Activated naive CD8-positive, alpha-beta T cell (primary cell): Measurements from ENCODE around the gene N4BP2.
A peak's percentile ranks its signal among the peaks of the same experiment; 100 is the strongest.

Source experiments
- H3K27ac Mint-ChIP-seq: one replicate; pipeline ENCODE4 v1.8.0; 2021; ENCODE audit warnings: mixed read lengths
- H3K27me3 Mint-ChIP-seq: one replicate; pipeline ENCODE4 v1.8.0; 2021; ENCODE audit warnings: mixed read lengths
- H3K36me3 Mint-ChIP-seq: one replicate; pipeline ENCODE4 v1.8.0; 2021; ENCODE audit warnings: mixed read lengths
- H3K4me1 Mint-ChIP-seq: one replicate; pipeline ENCODE4 v1.8.0; 2021; ENCODE audit warnings: low read depth, mixed read lengths
- H3K4me3 Mint-ChIP-seq: one replicate; pipeline ENCODE4 v1.8.0; 2021; ENCODE audit warnings: mild to moderate bottlenecking, mixed read lengths
- H3K9me3 Mint-ChIP-seq: one replicate; pipeline ENCODE4 v1.8.0; 2021; ENCODE audit warnings: low read depth, mixed read lengths

The N4BP2 gene

GRCh38 chr4:40186665-40187014 is 130.0 kb downstream of the N4BP2 start:
- H3K4me1 Mint-ChIP-seq, result peaks cover 64% of the 10 kb centered on the region
- no peaks in the 10 kb centered on the region for H3K27me3 Mint-ChIP-seq
- H3K36me3 Mint-ChIP-seq, result peaks cover 6% of the 10 kb centered on the region
- no peaks in the 10 kb centered on the region for H3K9me3 Mint-ChIP-seq
- H3K4me3 Mint-ChIP-seq, result no peak overlapping the region
- no peak overlapping the region for H3K27ac Mint-ChIP-seq

DNA sequence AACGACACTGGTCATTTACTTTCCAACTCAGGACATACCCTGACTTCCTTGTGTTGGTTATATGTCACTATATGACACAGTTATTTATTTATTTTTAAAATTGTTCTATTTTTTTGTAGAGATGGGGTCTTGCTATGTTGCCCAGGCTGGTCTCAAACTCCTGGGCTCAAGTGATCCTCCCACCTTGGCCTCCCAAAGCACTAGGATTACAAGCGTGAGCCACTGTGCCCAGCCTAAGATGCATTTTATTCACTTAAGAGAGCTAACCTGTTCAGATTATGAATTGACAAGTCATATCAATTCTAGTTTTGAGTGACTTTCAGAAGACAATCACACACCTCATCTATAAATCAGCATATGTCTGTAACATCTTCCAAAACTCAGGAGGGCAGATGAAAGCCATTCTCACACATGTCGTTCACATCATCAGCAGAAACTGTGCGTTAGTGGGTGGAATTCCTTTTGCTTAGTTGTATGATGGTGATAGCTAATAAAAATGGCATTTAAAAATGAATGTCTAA is 130.8 kb downstream of the N4BP2 start:
- Mint-ChIP-seq H3K9me3 (no peaks in the 10 kb centered on the region), H3K27me3 (no peaks in the 10 kb centered on the region), H3K36me3 (peaks cover 6% of the 10 kb centered on the region), H3K4me1 (peaks cover 68% of the 10 kb centered on the region), H3K4me3 (no peak overlapping the region), H3K27ac (peak overlapping the region; percentile 73)

DNA sequence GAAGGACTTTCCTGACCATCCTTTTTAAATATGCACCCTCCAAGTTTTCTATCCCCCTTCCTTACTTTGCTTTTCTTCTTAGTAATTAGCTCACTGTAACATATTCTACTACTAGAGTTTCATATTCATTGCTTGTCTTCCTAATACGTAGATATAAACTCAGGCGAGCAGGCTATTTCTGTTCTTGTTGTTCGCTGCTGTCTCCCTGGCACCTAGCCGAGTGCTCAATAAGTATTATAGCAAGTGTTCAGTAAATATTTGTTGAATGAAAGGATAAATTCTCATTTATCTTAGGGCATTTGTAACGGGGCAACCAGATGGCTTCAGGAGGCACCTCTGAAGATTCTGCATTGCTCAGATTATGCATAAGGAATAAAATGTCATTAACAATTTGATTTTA is 133.4 kb downstream of the N4BP2 start:
- Mint-ChIP-seq H3K4me3 (peak overlapping the region; percentile 87), H3K27ac (peak overlapping the region; percentile 100), H3K9me3 (no peaks in the 10 kb centered on the region), H3K36me3 (peaks cover 4% of the 10 kb centered on the region), H3K4me1 (peaks cover 74% of the 10 kb centered on the region), H3K27me3 (no peaks in the 10 kb centered on the region)

- Mint-ChIP-seq H3K4me3 (peak overlapping the region; percentile 87), H3K27ac (peak overlapping the region; percentile 100)
Measured at GRCh38 chr4:40190465-40190864, 133.8 kb downstream of the N4BP2 start.

GRCh38 chr4:40190880-40191815 is 134.5 kb downstream of the N4BP2 start:
- Mint-ChIP-seq H3K27ac (peak overlapping the region; percentile 100), H3K27me3 (no peaks in the 10 kb centered on the region), H3K9me3 (no peaks in the 10 kb centered on the region), H3K4me1 (peaks cover 79% of the 10 kb centered on the region), H3K36me3 (peaks cover 4% of the 10 kb centered on the region), H3K4me3 (peak overlapping the region; percentile 87)

More at GRCh38 chr4:40190465-40190864, 133.8 kb downstream of the N4BP2 start:
- H3K4me1 Mint-ChIP-seq, result peaks cover 77% of the 10 kb centered on the region
- H3K36me3 Mint-ChIP-seq, result peaks cover 4% of the 10 kb centered on the region
- no peaks in the 10 kb centered on the region for H3K9me3 Mint-ChIP-seq
- no peaks in the 10 kb centered on the region for H3K27me3 Mint-ChIP-seq

DNA sequence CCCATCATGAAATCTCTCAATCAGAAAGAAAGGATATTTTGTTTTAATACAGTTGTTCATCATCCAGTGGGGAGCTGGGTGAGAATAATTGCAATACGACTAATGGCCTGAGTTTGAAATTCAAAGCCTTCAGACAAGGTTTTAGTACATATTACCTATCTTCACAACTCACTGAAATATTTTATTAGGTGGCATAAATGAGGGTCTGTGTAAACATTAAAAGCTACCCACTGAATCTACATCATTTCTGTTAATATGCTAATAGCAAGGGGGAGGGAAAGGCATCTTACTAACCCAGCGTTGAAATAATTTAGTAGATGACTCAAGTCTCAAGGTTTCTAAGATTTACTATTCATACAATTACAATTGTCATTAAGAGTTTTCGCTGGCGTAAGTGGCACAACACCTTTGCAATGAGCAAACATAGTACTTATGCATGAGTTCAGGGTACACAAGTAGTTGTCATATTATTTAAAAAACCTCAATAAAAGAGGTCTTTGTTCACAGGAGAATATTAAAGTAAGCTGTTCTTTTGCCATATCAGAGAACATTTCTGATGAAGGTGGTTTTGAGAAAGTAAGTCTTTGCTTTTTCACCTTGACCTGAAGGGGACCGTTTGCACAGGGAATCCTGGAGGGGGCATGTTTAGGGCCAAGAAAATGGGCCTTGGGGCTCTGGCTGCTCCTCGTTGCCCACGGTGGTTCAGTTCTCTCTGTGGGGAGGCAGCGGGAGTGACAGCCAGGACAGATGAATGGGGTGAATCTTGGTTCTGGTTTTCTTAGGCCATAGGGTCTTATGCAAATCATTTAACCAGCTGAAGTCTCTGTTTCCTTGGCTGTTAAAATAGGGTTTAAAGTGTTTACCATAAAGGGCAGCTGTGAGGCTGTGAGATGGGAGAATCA is 135.7 kb downstream of the N4BP2 start:
- H3K27ac Mint-ChIP-seq, result peak overlapping the region; percentile 100
- H3K36me3 Mint-ChIP-seq, result no peaks in the 10 kb centered on the region
- H3K27me3 Mint-ChIP-seq, result no peaks in the 10 kb centered on the region
- no peaks in the 10 kb centered on the region for H3K9me3 Mint-ChIP-seq
- H3K4me3 Mint-ChIP-seq, result peak overlapping the region; percentile 87
- H3K4me1 Mint-ChIP-seq, result peaks cover 73% of the 10 kb centered on the region

DNA sequence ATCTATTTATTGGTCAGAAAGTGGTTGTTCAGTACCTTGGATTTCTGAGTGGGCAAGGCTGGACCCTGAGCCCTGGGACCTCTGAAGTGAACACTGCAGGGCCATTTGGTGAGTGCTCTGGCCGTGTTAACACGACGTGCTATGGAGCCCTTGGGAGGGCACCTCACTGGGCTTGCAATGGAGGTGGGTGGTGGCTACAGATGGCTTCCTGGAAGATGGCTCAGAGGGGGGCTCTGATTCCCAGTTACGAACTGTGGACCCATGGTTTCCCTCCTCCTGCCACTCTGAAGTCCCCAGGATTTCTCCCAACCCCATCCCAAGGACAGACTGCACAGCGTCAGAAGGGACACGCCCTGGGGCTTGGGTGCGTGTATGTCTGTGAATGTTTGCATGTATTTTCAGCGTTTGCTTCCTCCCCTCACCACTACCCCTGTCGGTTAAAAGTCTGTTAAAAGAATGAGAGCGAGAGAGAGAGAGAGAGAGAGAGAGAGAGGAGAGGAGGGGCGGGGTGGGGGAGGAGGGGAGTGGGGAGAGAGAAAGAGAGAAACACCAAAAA is 136.4 kb downstream of the N4BP2 start:
- Mint-ChIP-seq H3K9me3 (no peaks in the 10 kb centered on the region), H3K27me3 (no peaks in the 10 kb centered on the region), H3K4me3 (peak overlapping the region; percentile 87), H3K4me1 (peaks cover 69% of the 10 kb centered on the region), H3K27ac (peak overlapping the region; percentile 100), H3K36me3 (peaks cover 3% of the 10 kb centered on the region)

- Mint-ChIP-seq H3K9me3 (no peaks in the 10 kb centered on the region), H3K27ac (peak overlapping the region; percentile 100), H3K4me3 (peak overlapping the region; percentile 87), H3K36me3 (peaks cover 8% of the 10 kb centered on the region), H3K27me3 (no peaks in the 10 kb centered on the region), H3K4me1 (peaks cover 69% of the 10 kb centered on the region)
Measured at GRCh38 chr4:40193578-40193977, 136.9 kb downstream of the N4BP2 start.

GRCh38 chr4:40194602-40195161 is 138.0 kb downstream of the N4BP2 start:
- Mint-ChIP-seq H3K4me1 (peaks cover 62% of the 10 kb centered on the region), H3K9me3 (no peaks in the 10 kb centered on the region), H3K27ac (peak overlapping the region; percentile 100), H3K4me3 (peak overlapping the region; percentile 99), H3K27me3 (no peaks in the 10 kb centered on the region), H3K36me3 (peaks cover 17% of the 10 kb centered on the region)

- Mint-ChIP-seq H3K36me3 (peaks cover 17% of the 10 kb centered on the region), H3K4me1 (peaks cover 54% of the 10 kb centered on the region), H3K27ac (peak overlapping the region; percentile 100), H3K27me3 (no peaks in the 10 kb centered on the region), H3K9me3 (no peaks in the 10 kb centered on the region), H3K4me3 (peak overlapping the region; percentile 99)
Measured at GRCh38 chr4:40195182-40196177, 138.8 kb downstream of the N4BP2 start.

DNA sequence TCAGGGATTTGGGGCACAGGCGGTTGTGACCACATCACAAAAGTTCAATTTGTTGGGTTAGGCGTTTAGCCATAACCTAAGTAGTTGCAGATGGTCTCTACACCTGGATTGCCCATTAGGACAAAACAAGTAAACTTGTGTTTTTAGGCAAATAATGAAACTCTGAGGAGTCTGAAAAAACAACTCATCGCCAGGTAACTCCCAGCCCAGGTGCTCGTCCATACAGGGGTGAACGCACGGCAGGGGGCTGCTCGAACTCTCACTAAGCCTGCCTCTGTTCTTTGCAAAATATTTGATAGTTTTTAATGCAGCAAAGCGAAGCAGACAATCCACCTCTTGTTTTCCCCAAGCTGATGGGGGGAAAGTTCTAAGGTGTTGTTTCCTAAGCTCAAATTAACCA is 139.6 kb downstream of the N4BP2 start:
- peak overlapping the region; percentile 100 for H3K27ac Mint-ChIP-seq
- peak overlapping the region; percentile 99 for H3K4me3 Mint-ChIP-seq
- H3K36me3 Mint-ChIP-seq, result peaks cover 20% of the 10 kb centered on the region
- no peaks in the 10 kb centered on the region for H3K9me3 Mint-ChIP-seq
- peaks cover 49% of the 10 kb centered on the region for H3K4me1 Mint-ChIP-seq
- no peaks in the 10 kb centered on the region for H3K27me3 Mint-ChIP-seq

- H3K4me3 Mint-ChIP-seq, result peak within 1 kb of the TSS; percentile 99
- H3K27me3 Mint-ChIP-seq, result no peaks in the 10 kb centered on the region
- peak within 1 kb of the TSS; percentile 100 for H3K27ac Mint-ChIP-seq
- H3K4me1 Mint-ChIP-seq, result peaks cover 44% of the 10 kb centered on the region
- no peaks in the 10 kb centered on the region for H3K9me3 Mint-ChIP-seq
- peaks cover 20% of the 10 kb centered on the region for H3K36me3 Mint-ChIP-seq
Measured at GRCh38 chr4:40196724-40197281, 140.2 kb downstream of the N4BP2 start, which contains the start of gene RHOH. RHOH (plus strand) TSS chr4:40197031; CDS start chr4:40243387, 46,356 bp downstream.
